ENCODE results near the gene CDH22.
A peak's percentile ranks its signal among the peaks of the same experiment; 100 is the strongest.

Gene CDH22, protein sequence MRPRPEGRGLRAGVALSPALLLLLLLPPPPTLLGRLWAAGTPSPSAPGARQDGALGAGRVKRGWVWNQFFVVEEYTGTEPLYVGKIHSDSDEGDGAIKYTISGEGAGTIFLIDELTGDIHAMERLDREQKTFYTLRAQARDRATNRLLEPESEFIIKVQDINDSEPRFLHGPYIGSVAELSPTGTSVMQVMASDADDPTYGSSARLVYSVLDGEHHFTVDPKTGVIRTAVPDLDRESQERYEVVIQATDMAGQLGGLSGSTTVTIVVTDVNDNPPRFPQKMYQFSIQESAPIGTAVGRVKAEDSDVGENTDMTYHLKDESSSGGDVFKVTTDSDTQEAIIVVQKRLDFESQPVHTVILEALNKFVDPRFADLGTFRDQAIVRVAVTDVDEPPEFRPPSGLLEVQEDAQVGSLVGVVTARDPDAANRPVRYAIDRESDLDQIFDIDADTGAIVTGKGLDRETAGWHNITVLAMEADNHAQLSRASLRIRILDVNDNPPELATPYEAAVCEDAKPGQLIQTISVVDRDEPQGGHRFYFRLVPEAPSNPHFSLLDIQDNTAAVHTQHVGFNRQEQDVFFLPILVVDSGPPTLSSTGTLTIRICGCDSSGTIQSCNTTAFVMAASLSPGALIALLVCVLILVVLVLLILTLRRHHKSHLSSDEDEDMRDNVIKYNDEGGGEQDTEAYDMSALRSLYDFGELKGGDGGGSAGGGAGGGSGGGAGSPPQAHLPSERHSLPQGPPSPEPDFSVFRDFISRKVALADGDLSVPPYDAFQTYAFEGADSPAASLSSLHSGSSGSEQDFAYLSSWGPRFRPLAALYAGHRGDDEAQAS

DNA sequence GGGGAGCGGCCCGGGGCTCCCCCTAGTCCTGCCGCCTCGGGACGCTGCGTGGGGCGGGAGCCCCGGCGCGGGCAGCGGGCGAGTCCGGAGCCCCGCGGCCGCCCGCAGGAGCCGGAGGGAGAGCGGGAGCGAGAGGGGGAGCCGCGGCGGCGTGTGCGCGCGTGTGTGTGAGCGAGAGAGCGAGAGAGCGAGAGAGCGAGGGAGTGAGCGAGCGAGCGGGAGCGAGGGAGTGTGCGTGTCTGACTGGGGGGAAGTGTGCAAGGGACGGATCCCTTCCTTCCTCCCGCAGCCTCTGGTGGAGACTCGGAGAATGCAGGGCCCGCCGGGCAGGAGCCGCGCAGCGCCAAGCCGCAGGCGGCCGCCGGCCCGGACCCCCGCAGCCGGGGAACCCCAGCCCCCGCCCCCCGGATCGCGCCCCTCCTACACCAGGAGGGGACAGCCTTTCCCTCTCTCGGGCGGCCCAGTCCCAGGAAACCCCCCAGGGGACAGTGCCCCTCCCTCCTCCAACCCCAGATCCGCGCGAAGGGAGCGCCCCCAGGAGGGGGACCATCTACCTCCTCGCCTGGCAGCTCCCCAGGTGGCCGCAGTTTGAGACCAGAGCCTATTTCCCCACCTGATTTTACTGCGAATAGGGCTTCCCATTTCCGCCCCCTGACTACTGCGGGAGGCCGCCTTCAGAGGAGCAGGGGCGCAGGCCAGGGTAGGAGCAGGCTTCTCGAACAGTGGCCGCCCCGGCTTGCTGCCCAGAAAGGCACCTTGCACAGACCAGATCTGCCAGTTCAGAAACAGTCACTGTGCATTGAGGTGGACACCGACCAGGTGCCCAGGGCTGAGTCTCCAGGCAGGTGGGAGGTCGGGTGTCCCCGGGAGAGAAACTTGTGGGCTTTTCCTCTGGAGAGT, at the start of gene CDH22:
TSS of gene CDH22 (minus strand) at position 241 of the 900 bp plus-strand sequence. CDS start 57,204 bp downstream, outside the sequence.
- peak; percentile 54 for DNase-seq

DNA sequence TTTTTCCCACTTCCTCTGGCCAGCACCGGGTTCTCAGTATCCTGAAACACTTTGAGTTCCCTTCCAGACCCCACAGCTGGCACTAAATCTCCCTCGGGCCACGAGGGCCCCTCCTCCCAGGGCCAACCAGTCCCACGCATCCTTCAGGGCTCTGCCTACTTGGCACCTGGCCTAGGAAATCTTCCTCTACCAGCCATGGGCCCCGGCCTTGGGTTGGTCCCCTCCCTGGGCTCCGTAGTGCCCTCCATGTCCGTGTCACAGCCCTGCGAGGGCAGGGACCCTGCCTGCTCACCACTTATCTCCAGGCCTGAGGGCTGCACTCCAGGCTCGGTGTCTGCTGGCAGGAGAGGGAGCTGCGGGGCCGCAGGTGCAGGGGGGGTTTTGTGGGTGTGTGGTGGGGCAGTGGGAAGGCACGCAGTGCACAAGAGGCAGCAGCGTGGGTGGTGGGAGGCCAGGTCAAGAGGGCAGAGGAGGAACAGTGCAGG, 48.8 kb upstream of the CDH22 start:
- no peak for DNase-seq

DNA sequence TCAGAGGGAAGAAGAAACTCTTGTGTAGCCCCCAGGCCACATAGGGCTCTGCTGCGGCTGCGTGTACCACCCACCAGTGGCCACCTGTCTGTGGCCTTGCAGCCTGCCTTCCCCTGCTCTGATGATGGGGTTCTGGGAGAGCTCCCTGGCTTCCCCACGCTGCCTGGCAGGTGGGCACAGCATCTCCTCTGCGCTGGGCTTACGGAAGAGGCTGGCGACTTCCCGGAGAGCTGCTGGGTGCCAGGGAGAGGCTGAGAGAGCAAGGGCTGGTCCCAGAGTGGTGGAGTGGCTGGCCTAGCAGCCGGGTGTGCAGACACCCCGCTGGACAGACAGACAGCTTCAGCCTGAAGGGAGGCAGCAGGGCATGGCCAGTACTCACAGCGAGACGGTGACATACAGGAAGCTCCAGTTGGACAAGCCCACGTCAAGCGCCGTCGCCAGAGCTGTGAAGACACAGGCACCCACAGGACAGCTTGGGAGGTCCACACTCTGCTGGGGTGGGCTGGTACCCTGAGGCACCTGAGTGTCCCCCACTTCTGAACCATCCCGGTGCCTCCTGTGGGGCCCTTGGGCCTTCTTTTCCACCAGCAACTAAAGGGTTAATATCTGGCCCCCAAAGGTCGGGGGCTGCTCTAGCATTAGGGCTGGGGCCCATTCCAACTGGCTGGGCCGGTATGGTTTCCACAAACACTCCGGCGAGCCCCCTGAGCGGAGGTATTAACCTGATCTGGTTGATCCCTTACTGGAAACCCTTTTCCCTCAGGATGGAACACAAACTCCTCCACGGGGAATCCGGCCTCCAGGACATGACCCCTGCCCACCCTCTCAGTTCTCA, 48.1 kb upstream of the CDH22 start:
- no peak for DNase-seq

DNA sequence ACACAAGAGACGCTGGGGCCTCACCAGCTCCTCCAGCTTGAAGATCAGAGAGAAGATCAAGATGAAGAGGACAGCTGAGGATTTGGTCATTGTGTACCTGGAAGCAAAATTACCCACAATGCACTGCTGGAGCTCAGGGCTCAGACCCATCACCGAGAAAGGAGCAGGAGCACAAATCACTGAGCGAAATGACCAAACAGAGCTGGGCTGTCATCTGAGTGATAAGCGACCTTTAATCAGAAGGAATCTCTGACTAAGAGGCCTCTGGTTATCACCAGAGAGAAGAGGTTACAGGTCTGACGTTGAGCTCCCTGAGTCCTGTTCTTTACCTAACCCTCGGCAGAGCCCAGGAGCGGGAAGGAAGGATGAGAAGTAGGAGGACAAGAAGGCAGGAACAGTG, 47.5 kb upstream of the CDH22 start:
- DNase-seq, result no peak

DNA sequence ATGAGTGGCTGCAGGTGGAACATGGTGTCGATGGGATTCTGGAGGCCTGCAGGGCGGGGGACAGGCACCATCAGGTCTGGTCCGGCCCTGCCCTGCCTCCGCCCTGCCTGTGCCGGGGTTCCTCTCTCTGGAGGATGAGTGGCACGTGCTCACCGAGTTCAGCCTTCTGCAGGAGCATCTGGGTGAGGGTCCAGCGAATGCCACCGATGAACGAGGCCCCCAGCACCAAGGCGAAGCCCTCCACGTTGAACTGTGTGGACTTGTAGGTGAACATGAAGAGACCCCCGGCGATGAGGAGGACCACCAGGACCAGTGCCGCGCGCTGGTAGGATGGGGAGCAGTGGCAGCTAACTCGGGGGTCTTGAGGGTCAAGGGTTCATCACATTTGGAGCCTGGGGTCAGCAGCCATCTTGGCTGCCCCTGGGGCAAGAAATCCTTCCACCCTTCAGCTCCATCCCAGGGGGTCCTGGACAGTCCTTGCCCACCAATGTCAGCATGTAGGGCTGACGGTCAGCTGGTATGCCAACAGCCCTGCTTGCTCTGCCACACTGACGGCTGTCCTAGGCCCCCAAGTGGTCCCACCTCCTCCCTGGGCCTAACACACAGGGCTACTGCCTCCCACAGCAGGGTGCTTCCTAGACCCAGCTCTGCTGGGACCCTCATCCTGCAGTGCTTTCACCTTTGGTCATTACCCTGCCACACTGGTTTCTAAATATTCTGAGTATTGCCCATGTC, 46.8 kb upstream of the CDH22 start:
- DNase-seq, result no peak

DNA sequence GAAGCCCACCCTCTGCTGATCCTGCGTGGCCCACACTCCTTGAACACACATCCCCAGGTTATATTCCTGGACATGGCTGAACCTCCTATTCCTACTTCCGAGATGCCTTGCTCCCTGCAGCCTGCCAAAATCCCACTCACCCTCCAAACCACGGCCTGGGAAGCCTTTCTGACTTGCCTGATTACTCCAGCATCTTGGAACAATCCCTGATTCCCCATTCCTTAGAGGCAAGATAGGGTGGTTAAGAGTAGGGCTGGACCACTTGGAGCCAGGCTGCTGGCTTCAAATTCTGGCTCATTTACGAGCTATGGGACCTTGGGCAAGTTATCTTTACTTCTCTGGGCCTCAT, 45.9 kb upstream of the CDH22 start:
- no peak for DNase-seq

DNA sequence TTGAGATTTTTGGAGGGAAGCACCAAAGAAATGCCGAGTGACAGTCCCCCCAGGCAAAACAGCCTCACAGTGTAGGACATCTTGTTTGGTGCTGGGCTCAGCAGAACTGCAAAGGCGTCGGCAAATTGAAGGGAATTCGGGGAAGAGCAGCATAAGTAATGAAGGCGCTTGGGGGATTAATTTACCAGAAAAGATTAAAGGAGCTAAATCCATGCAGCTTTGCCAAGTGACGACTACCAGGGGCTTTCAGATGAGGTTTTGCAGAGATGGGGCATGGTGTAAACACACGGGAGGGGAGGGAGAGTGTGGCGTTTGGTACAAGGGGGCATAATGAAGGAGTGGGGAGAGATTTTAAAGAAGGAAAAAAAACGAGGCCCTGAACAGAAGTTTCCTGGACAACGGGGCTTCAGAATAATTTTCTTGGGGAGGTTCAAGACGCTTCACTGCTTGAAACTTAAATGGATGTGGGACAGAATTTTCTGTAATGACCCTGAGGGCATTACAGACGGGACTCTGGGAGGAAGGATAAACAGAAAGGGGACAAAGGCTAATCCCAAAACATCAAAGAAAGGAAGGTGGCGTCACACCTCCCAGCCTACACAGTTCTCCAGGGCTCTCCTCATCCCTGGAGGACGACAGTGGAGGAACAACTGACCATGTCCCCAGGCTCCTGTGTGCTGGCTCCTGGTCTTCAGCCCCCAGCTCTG, 45.4 kb upstream of the CDH22 start:
- no peak for DNase-seq

DNA sequence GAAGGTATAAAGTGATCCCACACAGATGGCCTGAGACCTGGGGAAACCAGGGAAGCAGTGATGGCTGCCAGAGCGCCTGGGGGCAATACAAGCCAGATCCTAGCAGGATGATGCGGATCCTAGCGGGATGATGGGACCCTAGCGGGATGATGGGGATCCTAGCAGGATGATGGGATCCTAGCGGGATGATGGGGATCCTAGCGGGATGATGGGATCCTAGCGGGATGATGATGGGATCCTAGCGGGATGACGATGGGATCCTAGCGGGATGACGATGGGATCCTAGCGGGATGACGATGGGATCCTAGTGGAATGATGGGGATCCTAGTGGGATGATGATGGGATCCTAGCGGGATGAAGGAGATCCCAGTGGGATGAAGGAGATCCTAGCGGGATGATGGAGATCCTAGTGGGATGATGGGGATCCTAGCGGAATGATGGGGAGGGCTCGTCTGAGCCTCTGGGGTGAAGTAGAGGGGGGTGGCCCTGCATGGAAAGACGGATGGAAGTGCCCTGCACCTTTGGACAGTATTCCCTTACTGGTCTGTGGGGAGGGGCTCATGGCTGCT, 44.2 kb upstream of the CDH22 start:
- DNase-seq, result no peak

DNA sequence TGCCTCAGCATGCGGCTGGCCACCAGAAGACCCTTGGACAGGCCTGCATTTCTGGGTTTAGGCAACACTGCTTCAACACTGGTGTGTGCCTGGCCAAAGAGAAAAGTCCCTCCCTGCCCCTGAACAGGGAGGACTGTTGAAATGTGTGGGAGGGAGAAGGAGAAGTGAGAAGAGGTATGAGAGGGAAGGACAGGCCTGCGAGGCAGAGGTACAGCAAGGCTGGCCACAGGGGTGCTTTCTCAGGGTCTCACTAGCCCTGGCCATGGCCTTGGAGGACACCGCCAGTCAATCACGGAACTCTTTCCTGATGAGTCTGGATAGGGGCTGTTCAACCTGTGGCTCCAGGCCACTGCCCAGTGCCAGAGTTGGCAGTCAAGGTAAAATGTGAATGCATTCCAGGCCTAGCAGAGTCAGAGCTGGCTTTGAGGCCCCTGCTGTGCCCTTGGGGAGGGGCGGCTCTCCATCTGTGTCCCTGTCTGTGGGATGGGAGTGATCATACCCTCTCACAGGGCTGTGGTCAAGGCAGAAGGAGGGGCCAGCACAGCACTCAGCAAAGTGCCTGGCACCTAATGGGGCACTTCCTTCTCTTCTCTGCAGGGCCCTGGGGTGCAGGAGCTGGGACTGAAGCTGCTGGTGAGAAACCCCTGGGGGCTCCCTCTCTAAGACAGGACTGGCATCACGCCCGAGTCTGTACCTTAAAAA, 43.2 kb upstream of the CDH22 start:
- peak; percentile 28 for DNase-seq

DNA sequence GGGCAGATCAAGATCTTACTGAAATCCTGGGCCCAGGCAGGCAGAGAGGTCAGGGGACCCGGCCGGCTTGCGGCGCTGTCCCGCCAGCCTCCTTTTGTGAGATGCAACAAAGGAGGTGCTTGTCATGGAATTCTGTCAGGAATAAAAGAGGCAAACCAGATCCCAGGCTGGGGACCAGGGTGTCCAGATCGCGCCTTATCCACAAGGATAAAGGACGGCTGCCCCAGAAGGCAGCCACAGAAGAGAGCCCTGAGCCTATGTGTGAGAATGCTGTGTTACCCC, 42.6 kb upstream of the CDH22 start:
- no peak for DNase-seq

DNA sequence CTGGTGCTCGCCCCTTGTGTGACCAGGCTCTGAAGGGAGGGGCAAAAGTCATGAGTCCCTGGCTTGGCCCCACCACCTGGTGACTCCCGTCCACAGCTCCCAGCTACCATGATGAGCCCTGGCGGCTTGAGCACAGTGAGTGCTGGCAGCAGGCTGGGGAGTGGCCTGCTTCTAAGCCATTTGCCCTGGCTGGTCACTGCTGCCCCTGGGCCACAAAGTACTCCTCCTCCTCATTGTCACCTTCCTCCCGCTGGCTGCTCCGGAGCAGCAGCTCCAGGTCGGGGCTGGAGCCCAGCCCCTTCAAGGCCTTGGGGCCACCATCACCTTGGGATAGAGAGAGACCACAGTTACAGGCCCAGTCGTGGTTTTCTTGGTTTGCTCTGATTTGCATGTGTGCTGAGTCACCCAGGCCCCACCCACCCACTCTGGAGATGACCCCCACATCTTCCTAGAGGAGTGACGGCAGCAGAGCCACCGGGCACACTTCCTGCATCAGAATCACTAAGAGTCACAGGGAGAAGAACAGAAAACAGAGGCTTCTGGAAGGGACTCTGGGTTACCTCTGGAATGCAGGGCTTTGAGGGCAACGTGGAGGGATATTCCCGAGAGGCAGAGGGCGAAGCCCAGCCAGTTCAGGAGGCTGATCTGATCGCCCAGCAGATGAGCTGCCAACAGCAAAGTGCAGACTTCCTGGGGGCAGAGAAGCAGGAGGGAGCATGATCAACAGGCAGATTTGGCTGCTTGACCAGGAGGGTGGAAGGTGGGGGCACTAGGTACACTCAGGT, 42.1 kb upstream of the CDH22 start:
- peak; percentile 72 for DNase-seq

DNA sequence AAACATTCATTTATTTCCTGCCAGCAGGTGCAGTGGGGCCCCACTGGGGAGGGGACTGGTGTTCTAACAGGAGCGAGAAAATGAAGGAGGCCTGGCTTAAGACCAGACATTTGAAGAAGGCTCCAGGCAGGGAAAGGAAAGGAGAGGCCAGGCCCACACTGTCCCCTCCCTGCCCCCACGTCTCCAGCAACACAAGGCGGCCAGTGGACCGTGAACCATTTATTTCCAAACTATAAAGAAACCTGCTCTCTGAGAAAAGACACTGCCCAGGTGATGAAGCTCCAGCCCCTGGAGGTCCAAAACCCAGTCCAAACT, 41.4 kb upstream of the CDH22 start:
- DNase-seq, result no peak

DNA sequence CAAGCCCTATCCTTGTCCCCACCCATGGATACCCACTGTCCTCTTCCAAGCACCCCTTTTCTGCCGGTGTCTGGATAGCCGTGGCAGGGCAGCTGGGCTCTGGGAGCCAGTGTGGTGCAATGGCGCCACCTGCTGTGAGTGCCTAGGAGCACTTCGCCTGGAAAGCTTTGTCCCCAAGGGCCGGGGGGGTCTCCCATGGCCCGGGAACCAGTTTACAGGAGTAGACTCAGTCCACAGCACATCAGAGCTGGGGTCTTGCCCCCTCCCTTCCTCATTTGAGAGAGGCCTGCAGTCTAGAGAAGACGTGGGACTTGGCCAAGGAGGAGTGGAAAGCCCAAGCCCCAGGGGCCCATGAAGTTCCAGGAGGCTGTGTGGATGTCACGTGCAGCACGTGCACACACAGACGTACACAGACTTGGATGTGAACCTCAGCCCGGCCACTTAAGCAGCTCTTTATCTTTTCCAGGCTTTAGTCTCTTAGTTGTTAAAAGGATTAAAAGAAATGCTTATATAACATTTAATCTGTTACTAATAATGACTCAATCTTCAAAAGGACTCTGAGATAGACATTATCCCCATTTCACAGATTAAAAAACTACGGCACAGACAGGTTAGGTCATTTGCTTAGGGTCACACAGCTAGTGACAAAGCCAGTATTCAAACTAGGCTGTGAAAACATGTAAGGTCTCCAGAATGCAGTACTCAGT, 40.9 kb upstream of the CDH22 start:
- DNase-seq, result no peak

DNA sequence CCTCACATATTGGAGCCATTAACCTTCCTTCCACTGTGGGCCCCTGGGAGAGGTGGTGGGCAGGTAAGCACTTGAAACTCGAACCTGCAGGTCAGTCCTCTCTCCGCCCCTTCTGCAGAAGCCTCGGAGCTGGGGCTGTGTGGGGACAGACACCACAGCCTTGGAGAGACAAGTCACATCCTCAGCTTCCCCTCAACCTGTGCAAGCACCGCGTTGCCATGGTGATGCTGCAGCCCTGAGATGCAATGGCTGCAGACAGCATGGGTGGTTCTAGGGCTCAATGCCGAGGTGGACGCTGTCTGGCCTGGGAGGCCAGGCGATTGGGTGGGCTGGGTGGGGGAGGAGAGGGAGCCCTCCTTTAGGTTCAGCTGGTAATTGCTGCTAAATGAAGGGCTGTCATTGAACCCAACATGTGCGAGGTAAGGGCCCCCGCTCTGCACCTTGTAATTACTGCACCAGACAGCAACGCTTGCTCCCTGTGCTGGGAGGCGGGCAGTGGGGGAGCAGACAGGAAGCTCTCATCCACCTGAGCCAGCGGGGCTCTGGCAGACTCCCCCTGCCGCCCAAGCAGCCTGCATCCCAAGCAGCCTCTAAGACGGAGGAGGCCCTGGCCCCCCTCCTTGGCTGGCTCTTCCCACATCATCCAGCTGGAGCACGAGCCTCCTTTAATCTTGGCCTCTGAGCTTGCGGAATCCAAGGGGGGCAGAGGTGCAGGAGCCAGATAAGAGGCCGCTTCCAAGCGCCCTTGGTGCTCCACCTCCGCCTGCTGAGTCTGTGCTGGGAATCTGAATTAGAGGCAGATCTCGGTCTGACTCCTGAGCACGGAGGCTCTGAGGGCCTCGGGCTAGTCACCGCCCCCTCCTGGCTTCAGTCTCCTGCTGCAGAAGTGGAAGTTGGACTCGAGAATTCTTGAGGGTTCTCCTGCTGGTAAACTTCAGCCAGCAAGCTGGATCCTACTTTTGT, 39.8 kb upstream of the CDH22 start:
- no peak for DNase-seq

DNA sequence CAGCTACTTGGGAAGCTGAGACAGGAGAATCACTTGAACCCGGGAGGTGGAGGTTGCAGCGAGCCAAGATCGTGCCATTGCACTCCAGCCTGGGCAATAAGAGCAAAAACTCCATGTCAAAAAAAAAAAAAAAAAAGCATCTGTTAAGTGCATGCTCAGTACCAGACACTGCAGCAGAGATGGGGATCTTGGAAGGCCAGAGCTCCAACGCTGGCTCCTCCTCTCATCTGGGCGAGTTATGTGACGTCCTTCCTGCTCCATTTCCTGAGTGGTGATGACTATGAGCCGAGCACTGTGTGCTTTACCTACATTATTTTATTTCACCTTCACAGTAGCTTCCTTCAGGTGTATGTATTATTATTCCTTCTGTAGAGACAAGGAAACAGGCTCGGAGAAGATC, 38.5 kb upstream of the CDH22 start:
- no peak for DNase-seq

DNA sequence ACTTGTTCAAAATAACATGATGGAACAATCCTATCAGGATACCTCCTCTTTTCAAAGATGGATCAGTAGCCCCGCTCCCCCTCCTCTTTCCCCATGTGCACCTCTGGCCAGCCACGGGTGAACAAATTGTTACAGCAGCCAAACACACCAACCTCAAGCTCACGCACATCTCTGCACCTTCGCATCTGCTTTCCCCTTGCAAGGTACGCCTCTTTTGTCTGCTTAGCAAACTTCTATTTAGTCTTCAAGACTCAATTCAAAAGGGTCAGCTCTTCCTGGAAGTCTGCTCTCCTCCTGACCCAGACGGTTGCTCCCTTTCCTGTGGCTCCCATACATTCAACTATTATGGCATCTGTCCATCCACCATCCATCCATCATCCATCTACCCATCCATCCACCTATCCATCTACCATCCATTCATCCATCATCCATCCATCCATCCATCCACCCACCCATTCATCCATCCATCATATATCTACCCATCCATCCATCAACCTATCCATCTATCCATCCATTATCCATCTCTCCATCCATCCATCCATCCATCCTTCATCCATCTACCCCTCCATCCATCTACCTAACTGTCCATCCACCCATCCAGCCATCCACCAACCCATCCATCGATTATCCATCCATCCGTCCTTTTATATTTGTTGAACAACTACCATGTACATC, 36.3 kb upstream of the CDH22 start:
- DNase-seq, result no peak

DNA sequence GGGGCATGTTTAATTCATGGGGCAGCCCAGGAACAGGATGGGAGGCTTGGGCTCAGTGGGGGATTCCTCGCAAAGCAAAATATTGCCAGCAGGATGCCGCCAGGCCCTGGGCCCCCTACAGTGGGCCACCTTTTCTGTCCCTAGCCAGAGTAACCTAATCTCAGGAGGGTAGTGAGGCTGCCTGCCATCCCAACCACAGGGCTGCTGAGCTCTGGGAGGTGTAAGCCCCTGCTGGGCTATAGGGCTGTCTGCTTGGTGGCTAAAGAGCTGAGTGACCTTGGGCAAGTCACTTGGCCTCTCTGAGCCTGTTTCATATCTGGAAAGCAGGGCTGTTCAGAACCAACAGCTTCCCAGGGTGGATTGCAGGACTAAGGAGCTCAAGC, 35.7 kb upstream of the CDH22 start:
- DNase-seq, result no peak
